Right lobe of liver (tissue), 6 donors: Measurements from ENCODE around the gene CPSF6. TPM values are rescaled to one million over a fixed set of nuclear protein-coding genes. Genes with fewer than 3 reads are reported as not detected.

Experiments
- ATAC-seq, 4 donors: fragments of 200-7000 bp; cut with Tn5 transposase; one replicate each; pipeline ENCODE4 v1.9.1; 2020; ENCODE audit warnings: mild to moderate bottlenecking in 4 of 4, moderate library complexity in 4 of 4
- DNase-seq, 3 donors: peaks; one replicate each; pipeline ENCODE4 v3.0.0-alpha.2; 2020
- H3K27ac ChIP-seq, 3 donors: fragments of 200-600 bp; one replicate each; pipeline ENCODE4 v1.8.0; 2022
- H3K27me3 ChIP-seq, 2 donors: fragments of 200-600 bp; one replicate each; pipeline ENCODE4 v1.8.0; 2022
- H3K36me3 ChIP-seq, 4 donors: fragments of 200-600 bp; sonication (generic) in 1 of 4; one replicate each; pipeline versions ENCODE4 v1.5.1 to v1.8.0; 2017 to 2022; ENCODE audit warnings: control low read depth in 1 of 4
- H3K4me1 ChIP-seq, 4 donors: fragments of 200-600 bp; sonication (generic) in 1 of 4; one replicate each; pipeline versions ENCODE4 v1.5.1 to v1.8.0; 2017 to 2022; ENCODE audit warnings: control low read depth in 1 of 4
- H3K4me3 ChIP-seq, 3 donors: fragments of 200-600 bp; one replicate each; pipeline ENCODE4 v1.8.0; 2022
- H3K9me3 ChIP-seq, 4 donors: fragments of 200-600 bp; sonication (generic) in 1 of 4; one replicate each; pipeline versions ENCODE4 v1.5.1 to v1.8.0; 2017 to 2022; ENCODE audit warnings: control low read depth in 1 of 4
- POLR2A ChIP-seq: fragments of 450-650 bp; IDR thresholded peaks from one replicate; pipeline ENCODE4 v1.6.1; 2017; ENCODE audit warnings: antibody characterized with exemption, mild to moderate bottlenecking
- WGBS: methylation state at CpG from one replicate; pipeline ENCODE4 v1.1.6; 2018; ENCODE audit warnings: low coverage, low lambda C conversion rate; ENCODE audit not compliant: insufficient coverage; ENCODE audit errors: missing lambda C conversion rate; 5-methylcytosine and 5-hydroxymethylcytosine counted together
- intact Hi-C, 2 donors: fragments of 100-400 bp; cut with DNase I; formaldehyde crosslinking; loops; one replicate each; pipeline versions ENCODE4 v1.11.2 to v1.14.1; 2022
- total RNA-seq, 6 experiments: library from RNA; depleted of rRNA in 2 of 6; stranded (reverse); fragments of >200 nt in 2 of 6; fragmentation: NEBNext Ultra II Directional in 3 of 6; extraction: Animal tissue kit (Norgen Biotek cat#: 25700) in 3 of 6; gene quantifications; one replicate each; pipeline versions ENCODE4 v1.1.0 to v1.2.4, GENCODE V29; 2016 to 2023
- TF ChIP-seq, protein P1 (sequence below), 4 donors: fragments of 200-600 bp in 3 of 4; fragments of 450-650 bp in 1 of 4; IDR thresholded peaks; one replicate each; pipeline versions ENCODE4 v1.5.1 to v1.8.0; 2016 to 2022; ENCODE audit warnings: antibody characterized with exemption in 4 of 4, mild to moderate bottlenecking in 2 of 4
- donor health status: DM: no; HTN: yes; CAD: no.
- donor health status: DM: no; HTN: no; CAD: no.
- donor health status: DM: no; HTN: no; CAD: no.
- donor health status: DM: no; HTN: yes; CAD: no.
- donor health status: DM: no; HTN: yes; CAD: no.

CPSF6 gene
- total RNA-seq, 6 experiments from 2014 or later, result 11.6 to 25.2 (median 15.9) TPM

DNA sequence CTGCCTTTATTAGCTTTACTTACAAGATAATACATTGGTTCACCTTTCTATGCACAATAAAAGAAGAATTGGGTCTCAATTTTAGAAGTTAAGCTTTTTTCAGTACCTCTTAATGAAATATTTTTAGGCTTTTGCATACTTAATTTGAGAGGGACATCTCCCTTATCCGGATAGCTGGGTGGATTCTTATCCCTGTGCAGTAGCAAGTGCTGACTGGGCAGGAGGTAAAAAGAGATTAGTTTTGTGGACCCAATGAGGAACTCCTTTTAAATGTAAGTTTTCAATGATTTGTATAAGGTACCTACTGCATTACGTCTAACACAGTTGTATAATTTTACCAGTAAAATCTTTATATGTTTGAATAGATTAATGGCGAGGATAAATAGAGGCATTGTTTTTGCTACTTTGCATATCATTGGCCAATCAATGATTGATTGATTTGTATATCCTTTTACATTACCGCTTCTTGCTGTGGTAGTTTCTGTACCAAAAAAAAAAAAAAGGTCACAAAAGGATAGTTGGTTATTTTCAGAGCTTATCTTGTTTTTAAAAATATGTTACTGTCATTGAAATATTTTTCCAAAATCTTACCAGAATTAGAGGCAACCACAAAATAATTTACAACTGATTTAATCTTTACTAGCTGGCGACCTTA lies 2.2 kb downstream of the CPSF6 start:
- Histone ChIP-seq H3K4me1 (peaks cover 0 to 18% (median 6%) of the 10 kb centered on the region in 4 donors), H3K4me3 (peak overlapping the region in 1 of 3 donors; percentile 74), H3K27me3 (no peaks in the 10 kb centered on the region), H3K36me3 (no peaks in the 10 kb centered on the region), H3K27ac (no peak overlapping the region), H3K9me3 (no peaks in the 10 kb centered on the region)
- 25% methylated on average over 5 of the region's 5 CpGs for WGBS
- intact Hi-C loops, result no loop called here
- DNase-seq (no peak), ATAC-seq (no peak)
- no peak for TF ChIP-seq POLR2A
- TF ChIP-seq, protein P1, sequence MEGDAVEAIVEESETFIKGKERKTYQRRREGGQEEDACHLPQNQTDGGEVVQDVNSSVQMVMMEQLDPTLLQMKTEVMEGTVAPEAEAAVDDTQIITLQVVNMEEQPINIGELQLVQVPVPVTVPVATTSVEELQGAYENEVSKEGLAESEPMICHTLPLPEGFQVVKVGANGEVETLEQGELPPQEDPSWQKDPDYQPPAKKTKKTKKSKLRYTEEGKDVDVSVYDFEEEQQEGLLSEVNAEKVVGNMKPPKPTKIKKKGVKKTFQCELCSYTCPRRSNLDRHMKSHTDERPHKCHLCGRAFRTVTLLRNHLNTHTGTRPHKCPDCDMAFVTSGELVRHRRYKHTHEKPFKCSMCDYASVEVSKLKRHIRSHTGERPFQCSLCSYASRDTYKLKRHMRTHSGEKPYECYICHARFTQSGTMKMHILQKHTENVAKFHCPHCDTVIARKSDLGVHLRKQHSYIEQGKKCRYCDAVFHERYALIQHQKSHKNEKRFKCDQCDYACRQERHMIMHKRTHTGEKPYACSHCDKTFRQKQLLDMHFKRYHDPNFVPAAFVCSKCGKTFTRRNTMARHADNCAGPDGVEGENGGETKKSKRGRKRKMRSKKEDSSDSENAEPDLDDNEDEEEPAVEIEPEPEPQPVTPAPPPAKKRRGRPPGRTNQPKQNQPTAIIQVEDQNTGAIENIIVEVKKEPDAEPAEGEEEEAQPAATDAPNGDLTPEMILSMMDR (IDR thresholded peaks at IDR 0.05), result no peak

DNA sequence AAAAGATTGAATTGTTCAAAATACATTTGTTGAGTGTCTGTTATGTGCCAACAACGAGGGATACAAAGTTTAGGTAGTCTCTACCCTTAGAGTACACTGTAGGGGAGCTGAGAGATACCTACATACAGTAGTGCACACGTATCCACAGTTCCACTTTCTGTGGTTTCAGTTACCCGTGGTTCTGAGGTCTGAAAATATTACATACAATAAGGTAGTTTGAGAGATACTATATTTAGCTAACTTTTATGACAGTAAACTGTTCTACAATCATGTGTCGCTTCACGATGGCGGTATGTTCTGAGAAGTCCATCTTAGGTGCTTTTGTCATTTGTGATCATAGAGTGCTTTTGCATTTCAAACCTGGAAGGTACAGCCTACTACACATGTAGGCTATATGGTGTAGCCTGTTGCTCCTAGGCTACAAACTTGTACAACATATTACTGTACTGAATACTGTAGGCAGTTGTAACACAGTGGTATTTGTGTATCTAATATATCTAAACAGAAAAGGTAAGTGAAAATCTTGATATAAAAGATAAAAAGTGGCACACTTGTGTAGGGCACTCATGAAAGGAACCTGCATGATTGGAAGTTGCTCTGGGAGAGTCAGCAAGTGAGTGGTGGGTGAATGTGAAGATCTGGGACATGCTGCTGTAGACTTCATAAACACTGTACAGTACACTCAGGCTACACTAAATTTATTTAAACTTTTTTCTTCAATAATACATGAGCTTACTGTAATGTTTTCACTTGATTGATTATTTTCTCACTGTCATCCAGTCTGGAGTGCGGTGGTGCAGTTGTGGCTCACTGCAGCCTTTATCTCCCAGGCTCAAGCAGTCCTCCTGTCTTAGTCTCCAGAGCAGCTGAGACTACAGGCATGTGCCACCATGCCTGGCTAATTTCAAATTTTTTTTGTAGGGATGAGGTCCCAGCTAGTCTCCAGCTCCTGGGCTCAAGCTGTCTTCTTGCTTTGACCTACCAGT lies 4.0 kb downstream of the CPSF6 start:
- intact Hi-C loops, result no loop called here
- Histone ChIP-seq H3K4me1 (peaks cover 0 to 29% (median 6%) of the 10 kb centered on the region in 4 donors), H3K4me3 (no peak overlapping the region), H3K9me3 (no peaks in the 10 kb centered on the region), H3K27me3 (no peaks in the 10 kb centered on the region), H3K36me3 (no peaks in the 10 kb centered on the region), H3K27ac (no peak overlapping the region)
- ATAC-seq (no peak), DNase-seq (no peak)
- TF ChIP-seq, protein P1 (IDR thresholded peaks at IDR 0.05), result no peak
- TF ChIP-seq POLR2A, result no peak
- WGBS, result 74% methylated on average over 7 of the region's 7 CpGs

DNA sequence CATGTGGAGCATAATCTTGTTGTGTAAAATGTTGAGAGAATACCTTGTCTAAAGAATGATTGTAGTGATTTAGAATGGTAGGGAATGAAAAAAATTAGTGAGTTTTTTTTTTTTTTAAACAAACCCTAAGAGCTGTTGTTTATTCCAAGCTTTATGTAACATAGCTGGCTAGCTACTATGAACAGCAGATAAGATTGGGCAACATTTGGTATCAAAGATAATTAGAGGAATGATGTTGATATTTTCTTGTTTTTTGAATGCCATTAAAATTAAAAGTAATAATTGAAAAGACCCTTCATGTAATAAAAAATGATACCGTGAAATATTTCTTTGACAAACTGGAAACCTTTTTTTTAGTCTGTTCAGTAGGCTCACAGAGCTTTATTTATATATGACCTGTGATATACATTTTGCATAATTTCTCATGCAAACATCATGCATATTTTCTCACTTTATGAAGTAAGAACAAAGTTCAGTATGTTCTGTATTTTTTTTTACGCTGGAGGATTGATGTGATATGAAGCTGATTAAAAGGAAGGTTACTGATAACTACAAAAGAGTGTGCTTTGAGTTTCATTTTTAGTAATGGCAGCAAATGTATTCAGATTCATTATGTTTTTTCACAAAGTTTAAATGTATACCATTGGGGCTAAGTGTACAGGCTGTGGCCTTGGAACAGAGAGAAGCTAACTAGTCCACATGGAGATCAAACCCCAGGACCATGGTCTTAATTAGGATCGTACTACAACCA lies 8.1 kb downstream of the CPSF6 start:
- intact Hi-C loops, result no loop called here
- H3K4me3 ChIP-seq, result no peak overlapping the region
- TF ChIP-seq, protein P1 (IDR thresholded peaks at IDR 0.05), result no peak
- no peak for TF ChIP-seq POLR2A
- DNase-seq, result no peak
- H3K36me3 ChIP-seq, result no peaks in the 10 kb centered on the region
- ATAC-seq, result peak in 3 of 4 donors; percentile 54 to 64 (median 54)
- H3K4me1 ChIP-seq, result peaks cover 0 to 16% (median 0%) of the 10 kb centered on the region in 4 donors
- H3K27ac ChIP-seq, result peak overlapping the region in 1 of 3 donors; percentile 24
- H3K9me3 ChIP-seq, result no peaks in the 10 kb centered on the region
- H3K27me3 ChIP-seq, result no peaks in the 10 kb centered on the region
- 68% methylated on average over 3 of the region's 3 CpGs for WGBS

DNA sequence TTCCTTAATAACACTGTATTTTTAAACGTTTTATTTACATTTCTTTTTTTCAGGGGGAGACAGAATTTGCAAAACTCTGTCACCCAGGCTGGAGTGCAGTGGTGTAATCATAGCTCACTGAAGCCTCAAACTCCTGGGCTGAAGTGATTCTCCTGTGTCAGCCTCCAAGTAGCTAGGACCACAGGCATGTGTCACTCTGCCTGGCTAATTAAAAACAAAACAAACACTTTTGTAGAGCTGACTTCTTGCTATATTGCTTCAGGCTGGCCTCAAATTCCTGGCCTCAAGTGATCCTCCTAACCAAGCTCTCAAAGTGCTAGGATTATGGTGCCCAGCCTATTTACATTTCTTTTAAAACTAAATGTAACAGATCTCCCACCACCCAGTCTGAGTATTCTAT lies 12.7 kb downstream of the CPSF6 start:
- ATAC-seq, result no peak

More for the DNA sequence above, 12.7 kb downstream of the CPSF6 start:
- intact Hi-C loops, result no loop called here
- Histone ChIP-seq H3K4me3 (no peak overlapping the region), H3K9me3 (no peaks in the 10 kb centered on the region), H3K27ac (no peak overlapping the region), H3K27me3 (no peaks in the 10 kb centered on the region), H3K36me3 (peaks cover 0 to 4% (median 0%) of the 10 kb centered on the region in 4 donors), H3K4me1 (peaks cover 0 to 17% (median 0%) of the 10 kb centered on the region in 4 donors)
- TF ChIP-seq, protein P1 (IDR thresholded peaks at IDR 0.05), result no peak
- no peak for TF ChIP-seq POLR2A
- no peak for DNase-seq
- WGBS, result 9% methylated on average over 1 of the region's 1 CpG
